Esophagus muscularis mucosa (tissue), 3 donors: ENCODE measurements around the gene CYFIP2.

Source experiments
- CTCF ChIP-seq, 3 experiments: fragments of 200-600 bp in 2 of 3; fragments of 450-650 bp in 1 of 3; sonication (generic) in 2 of 3; IDR thresholded peaks; one replicate each; pipeline ENCODE4 v1.5.1; 2017 to 2019; ENCODE audit warnings: antibody characterized with exemption in 3 of 3, mild to moderate bottlenecking in 2 of 3, moderate library complexity in 1 of 3
- POLR2A ChIP-seq: fragments of 450-650 bp; IDR thresholded peaks from one replicate; pipeline ENCODE4 v1.6.1; 2017; ENCODE audit warnings: antibody characterized with exemption, moderate library complexity, mild to moderate bottlenecking, low read depth
- POLR2AphosphoS5 ChIP-seq, 2 donors: sonication (generic); formaldehyde crosslinking; IDR thresholded peaks; one replicate each; pipeline ENCODE4 v1.6.1; 2017; ENCODE audit warnings: antibody characterized with exemption in 2 of 2

- TF ChIP-seq CTCF (IDR thresholded peaks at IDR 0.05) (no peak), POLR2AphosphoS5 (IDR thresholded peaks at IDR 0.05) (no peak), POLR2A (no peak)
These were observed 57.3 kb downstream of the CYFIP2 start for GRCh38 chr5:157323107-157323706.
